ENCODE data around the gene TMCC1. TPM values are rescaled to one million over a fixed set of nuclear protein-coding genes. Genes with fewer than 3 reads are reported as not detected.

TMCC1 gene
- total RNA-seq, 2 experiments from 2014 or later, result 33.3 to 33.8 TPM

- no peaks in the 10 kb centered on the region for H3K36me3 Mint-ChIP-seq (ENCODE audit: low read depth)
- no peak for TF ChIP-seq CTCF (IDR thresholded peaks at IDR 0.05)
- H3K27ac ChIP-seq (ENCODE audit: low read depth in 1 of 2, low read length in 2 of 2), result no peak overlapping the region
- H3K4me1 Mint-ChIP-seq (ENCODE audit: low read depth), result no peaks in the 10 kb centered on the region
- ATAC-seq (ENCODE audit: poor library complexity) (no peak), DNase-seq (no peak)
- H3K9me3 Mint-ChIP-seq, result no peaks in the 10 kb centered on the region
- no peaks in the 10 kb centered on the region for H3K36me3 ChIP-seq (ENCODE audit: insufficient read depth, low read length)
- CTCF ChIA-PET, result no interaction called here
- H3K4me1 ChIP-seq (ENCODE audit: insufficient read depth, low read length), result no peaks in the 10 kb centered on the region
- POLR2A ChIA-PET, result no interaction called here
- no peak overlapping the region for H3K27ac Mint-ChIP-seq
- H3K4me3 ChIP-seq (ENCODE audit: low read length), result no peak overlapping the region
- H3K4me3 Mint-ChIP-seq, result no peak overlapping the region
- H3K27me3 Mint-ChIP-seq, result no peaks in the 10 kb centered on the region
- no peaks in the 10 kb centered on the region for H3K27me3 ChIP-seq (ENCODE audit: control insufficient read depth in 1 of 2, insufficient read depth in 2 of 2, low read length in 2 of 2)
- peaks cover 0 to 3% of the 10 kb centered on the region in 2 experiments for H3K9me3 ChIP-seq (ENCODE audit: control insufficient read depth in 1 of 2, insufficient read depth in 1 of 2, low read length in 2 of 2)
- intact Hi-C loops (cut with DNase I, micrococcal nuclease), result no loop called here
Measured at GRCh38 chr3:129638481-129638880, 255.0 kb downstream of the TMCC1 start.

- no peak overlapping the region for H3K4me3 Mint-ChIP-seq
- no peaks in the 10 kb centered on the region for H3K4me1 ChIP-seq (ENCODE audit: insufficient read depth, low read length)
- CTCF ChIA-PET, result no interaction called here
- no peak overlapping the region for H3K27ac ChIP-seq (ENCODE audit: low read depth in 1 of 2, low read length in 2 of 2)
- H3K4me3 ChIP-seq (ENCODE audit: low read length), result no peak overlapping the region
- no peak for ATAC-seq (ENCODE audit: poor library complexity)
- H3K27me3 ChIP-seq (ENCODE audit: control insufficient read depth in 1 of 2, insufficient read depth in 2 of 2, low read length in 2 of 2), result no peaks in the 10 kb centered on the region
- H3K36me3 ChIP-seq (ENCODE audit: insufficient read depth, low read length), result no peaks in the 10 kb centered on the region
- POLR2A ChIA-PET, result no interaction called here
- no peak overlapping the region for H3K27ac Mint-ChIP-seq
- intact Hi-C loops (cut with DNase I, micrococcal nuclease), result no loop called here
- no peak for DNase-seq
- no peaks in the 10 kb centered on the region for H3K36me3 Mint-ChIP-seq (ENCODE audit: low read depth)
- H3K4me1 Mint-ChIP-seq (ENCODE audit: low read depth), result no peaks in the 10 kb centered on the region
- no peak for TF ChIP-seq CTCF (IDR thresholded peaks at IDR 0.05)
- no peaks in the 10 kb centered on the region for H3K27me3 Mint-ChIP-seq
- H3K9me3 Mint-ChIP-seq, result no peaks in the 10 kb centered on the region
- peaks cover 0 to 3% of the 10 kb centered on the region in 2 experiments for H3K9me3 ChIP-seq (ENCODE audit: control insufficient read depth in 1 of 2, insufficient read depth in 1 of 2, low read length in 2 of 2)
Measured at GRCh38 chr3:129636082-129636481, 257.4 kb downstream of the TMCC1 start.

- Histone ChIP-seq H3K27ac (ENCODE audit: low read depth in 1 of 2, low read length in 2 of 2) (no peak overlapping the region), H3K36me3 (ENCODE audit: insufficient read depth, low read length) (no peaks in the 10 kb centered on the region), H3K4me1 (ENCODE audit: insufficient read depth, low read length) (no peaks in the 10 kb centered on the region), H3K27me3 (ENCODE audit: control insufficient read depth in 1 of 2, insufficient read depth in 2 of 2, low read length in 2 of 2) (no peaks in the 10 kb centered on the region), H3K9me3 (ENCODE audit: control insufficient read depth in 1 of 2, insufficient read depth in 1 of 2, low read length in 2 of 2) (peaks cover 0 to 3% of the 10 kb centered on the region in 2 experiments), H3K4me3 (ENCODE audit: low read length) (no peak overlapping the region)
- no peak for DNase-seq
- POLR2A ChIA-PET, result no interaction called here
- ATAC-seq (ENCODE audit: poor library complexity), result no peak
- Mint-ChIP-seq H3K4me1 (ENCODE audit: low read depth) (no peaks in the 10 kb centered on the region), H3K36me3 (ENCODE audit: low read depth) (no peaks in the 10 kb centered on the region), H3K27ac (no peak overlapping the region), H3K27me3 (no peaks in the 10 kb centered on the region), H3K9me3 (no peaks in the 10 kb centered on the region), H3K4me3 (no peak overlapping the region)
- intact Hi-C loops (cut with DNase I, micrococcal nuclease), result no loop called here
- CTCF ChIA-PET, result no interaction called here
- TF ChIP-seq CTCF (IDR thresholded peaks at IDR 0.05), result no peak
Measured at GRCh38 chr3:129635656-129636055, 257.9 kb downstream of the TMCC1 start.
